ENCODE results near the gene PAFAH2. TPM values are rescaled to one million over a fixed set of nuclear protein-coding genes. Genes with fewer than 3 reads are reported as not detected.

PAFAH2 gene
- total and polyA plus RNA-seq, 7 experiments from 2014 or later, result 11.4 to 36.0 (median 19.5) TPM

GRCh38 chr1:26021647-26022403, 24.0 kb upstream of the PAFAH2 start, which contains the start of gene EXTL1:
EXTL1 (plus strand) TSS chr1:26021775; CDS start chr1:26022647, 872 bp downstream.
- ChIA-PET POLR2A (no interaction called here), CTCF (no interaction called here)
- intact Hi-C loops (cut with micrococcal nuclease), result no loop called here
- Mint-ChIP-seq H3K36me3 (no peaks in the 10 kb centered on the region), H3K27me3 (peaks cover 0 to 6% (median 0%) of the 10 kb centered on the region in 5 donors), H3K27ac (peak within 1 kb of the TSS in 1 of 9 donors; percentile 33), H3K9me3 (no peaks in the 10 kb centered on the region), H3K4me3 (no peak within 1 kb of the TSS), H3K4me1 (peaks cover 6 to 15% (median 10%) of the 10 kb centered on the region in 7 donors)
- Histone ChIP-seq H3K9me3 (ENCODE audit: control insufficient read depth in 2 of 3, low read length in 3 of 3) (no peaks in the 10 kb centered on the region), H3K27ac (ENCODE audit: low read depth, low read length) (no peak within 1 kb of the TSS), H3K4me3 (ENCODE audit: low read length) (no peak within 1 kb of the TSS), H3K4me1 (ENCODE audit: control insufficient read depth in 2 of 2, insufficient read depth in 2 of 2, low read length in 2 of 2) (peaks cover 0 to 1% of the 10 kb centered on the region in 2 donors), H3K27me3 (ENCODE audit: control insufficient read depth in 2 of 2, insufficient read depth in 2 of 2, low read length in 2 of 2) (no peaks in the 10 kb centered on the region), H3K36me3 (ENCODE audit: control insufficient read depth in 2 of 3, insufficient read depth in 3 of 3, low read length in 3 of 3) (no peaks in the 10 kb centered on the region)
- no peak for DNase-seq
- no peak for ATAC-seq

- Mint-ChIP-seq H3K27ac (peak overlapping the region in 1 of 9 donors; percentile 33), H3K4me3 (no peak overlapping the region), H3K27me3 (peaks cover 0 to 6% (median 0%) of the 10 kb centered on the region in 5 donors), H3K9me3 (no peaks in the 10 kb centered on the region), H3K36me3 (no peaks in the 10 kb centered on the region), H3K4me1 (peaks cover 9 to 20% (median 15%) of the 10 kb centered on the region in 7 donors)
- no peaks in the 10 kb centered on the region for H3K27me3 ChIP-seq (ENCODE audit: control insufficient read depth in 2 of 2, insufficient read depth in 2 of 2, low read length in 2 of 2)
- DNase-seq, result no peak
- peaks cover 0 to 6% of the 10 kb centered on the region in 2 donors for H3K4me1 ChIP-seq (ENCODE audit: control insufficient read depth in 2 of 2, insufficient read depth in 2 of 2, low read length in 2 of 2)
- POLR2A ChIA-PET, result no interaction called here
- CTCF ChIA-PET, result no interaction called here
- no peaks in the 10 kb centered on the region for H3K36me3 ChIP-seq (ENCODE audit: control insufficient read depth in 2 of 3, insufficient read depth in 3 of 3, low read length in 3 of 3)
- ATAC-seq, result no peak
- intact Hi-C loops (cut with micrococcal nuclease), result no loop called here
- H3K9me3 ChIP-seq (ENCODE audit: control insufficient read depth in 2 of 3, low read length in 3 of 3), result no peaks in the 10 kb centered on the region
- no peak overlapping the region for H3K4me3 ChIP-seq (ENCODE audit: low read length)
- H3K27ac ChIP-seq (ENCODE audit: low read depth, low read length), result no peak overlapping the region
Observed at GRCh38 chr1:26020941-26021646, 23.2 kb upstream of the PAFAH2 start.

- H3K4me3 ChIP-seq (ENCODE audit: low read length), result no peak overlapping the region
- no peak overlapping the region for H3K27ac ChIP-seq (ENCODE audit: low read depth, low read length)
- H3K4me1 Mint-ChIP-seq, result peaks cover 9 to 20% (median 15%) of the 10 kb centered on the region in 7 donors
- H3K9me3 Mint-ChIP-seq, result no peaks in the 10 kb centered on the region
- no peak overlapping the region for H3K27ac Mint-ChIP-seq
- H3K9me3 ChIP-seq (ENCODE audit: control insufficient read depth in 2 of 3, low read length in 3 of 3), result no peaks in the 10 kb centered on the region
- peaks cover 0 to 6% (median 0%) of the 10 kb centered on the region in 5 donors for H3K27me3 Mint-ChIP-seq
- peaks cover 0 to 6% of the 10 kb centered on the region in 2 donors for H3K4me1 ChIP-seq (ENCODE audit: control insufficient read depth in 2 of 2, insufficient read depth in 2 of 2, low read length in 2 of 2)
- H3K36me3 ChIP-seq (ENCODE audit: control insufficient read depth in 2 of 3, insufficient read depth in 3 of 3, low read length in 3 of 3), result no peaks in the 10 kb centered on the region
- DNase-seq, result no peak
- no peaks in the 10 kb centered on the region for H3K36me3 Mint-ChIP-seq
- CTCF ChIA-PET, result interaction anchor here (0.6 kb wide), 1 partner anchor 39 kb away, joined by 4 read pairs; no protein-coding TSS in a partner anchor
- no peak overlapping the region for H3K4me3 Mint-ChIP-seq
- ATAC-seq, result no peak
- intact Hi-C loops (cut with micrococcal nuclease), result no loop called here
- POLR2A ChIA-PET, result no interaction called here
- no peaks in the 10 kb centered on the region for H3K27me3 ChIP-seq (ENCODE audit: control insufficient read depth in 2 of 2, insufficient read depth in 2 of 2, low read length in 2 of 2)
Observed at GRCh38 chr1:26020330-26020768, 22.5 kb upstream of the PAFAH2 start.

GRCh38 chr1:26019641-26020315, 21.9 kb upstream of the PAFAH2 start:
- Mint-ChIP-seq H3K9me3 (no peaks in the 10 kb centered on the region), H3K27me3 (peaks cover 0 to 4% (median 0%) of the 10 kb centered on the region in 5 donors), H3K4me3 (no peak overlapping the region), H3K4me1 (peaks cover 9 to 20% (median 15%) of the 10 kb centered on the region in 7 donors), H3K36me3 (no peaks in the 10 kb centered on the region), H3K27ac (no peak overlapping the region)
- intact Hi-C loops (cut with micrococcal nuclease), result no loop called here
- ATAC-seq (no peak), DNase-seq (no peak)
- no peaks in the 10 kb centered on the region for H3K27me3 ChIP-seq (ENCODE audit: control insufficient read depth in 2 of 2, insufficient read depth in 2 of 2, low read length in 2 of 2)
- no peak overlapping the region for H3K27ac ChIP-seq (ENCODE audit: low read depth, low read length)
- no peaks in the 10 kb centered on the region for H3K36me3 ChIP-seq (ENCODE audit: control insufficient read depth in 2 of 3, insufficient read depth in 3 of 3, low read length in 3 of 3)
- POLR2A ChIA-PET, result no interaction called here
- CTCF ChIA-PET, result interaction anchor here (0.6 to 0.7 kb wide), 2 partner anchors 39 to 237 kb away, joined by 3 to 4 read pairs; no protein-coding TSS in a partner anchor
- H3K4me1 ChIP-seq (ENCODE audit: control insufficient read depth in 2 of 2, insufficient read depth in 2 of 2, low read length in 2 of 2), result peaks cover 0 to 6% of the 10 kb centered on the region in 2 donors
- no peak overlapping the region for H3K4me3 ChIP-seq (ENCODE audit: low read length)
- no peaks in the 10 kb centered on the region for H3K9me3 ChIP-seq (ENCODE audit: control insufficient read depth in 2 of 3, low read length in 3 of 3)

GRCh38 chr1:26017606-26018005, 19.7 kb upstream of the PAFAH2 start:
- H3K9me3 Mint-ChIP-seq, result no peaks in the 10 kb centered on the region

GRCh38 chr1:26016953-26017545, 19.2 kb upstream of the PAFAH2 start:
- H3K4me3 Mint-ChIP-seq, result no peak overlapping the region
- no peak overlapping the region for H3K27ac ChIP-seq (ENCODE audit: low read depth, low read length)
- peak; percentile 69 for ATAC-seq

More at GRCh38 chr1:26017606-26018005, 19.7 kb upstream of the PAFAH2 start:
- peaks cover 0 to 6% of the 10 kb centered on the region in 2 donors for H3K4me1 ChIP-seq (ENCODE audit: control insufficient read depth in 2 of 2, insufficient read depth in 2 of 2, low read length in 2 of 2)
- no peak overlapping the region for H3K4me3 ChIP-seq (ENCODE audit: low read length)
- intact Hi-C loops (cut with micrococcal nuclease), result no loop called here
- ChIA-PET POLR2A (interaction anchor here (0.6 kb wide), 1 partner anchor 20 kb away, joined by 3 read pairs; the partner anchor contains the start of gene PAFAH2), CTCF (no interaction called here)
- Mint-ChIP-seq H3K4me1 (peaks cover 9 to 20% (median 15%) of the 10 kb centered on the region in 7 donors), H3K36me3 (no peaks in the 10 kb centered on the region), H3K27me3 (peaks cover 0 to 6% (median 0%) of the 10 kb centered on the region in 5 donors), H3K27ac (peak overlapping the region in 2 of 9 donors; percentile 5 to 15), H3K4me3 (no peak overlapping the region)
- H3K27ac ChIP-seq (ENCODE audit: low read depth, low read length), result no peak overlapping the region
- DNase-seq, result no peak
- ATAC-seq, result no peak
- H3K36me3 ChIP-seq (ENCODE audit: control insufficient read depth in 2 of 3, insufficient read depth in 3 of 3, low read length in 3 of 3), result no peaks in the 10 kb centered on the region
- H3K9me3 ChIP-seq (ENCODE audit: control insufficient read depth in 2 of 3, low read length in 3 of 3), result no peaks in the 10 kb centered on the region
- H3K27me3 ChIP-seq (ENCODE audit: control insufficient read depth in 2 of 2, insufficient read depth in 2 of 2, low read length in 2 of 2), result no peaks in the 10 kb centered on the region

More at GRCh38 chr1:26016953-26017545, 19.2 kb upstream of the PAFAH2 start:
- Mint-ChIP-seq H3K27ac (peak overlapping the region in 4 of 9 donors; percentile 5 to 32 (median 12)), H3K9me3 (no peaks in the 10 kb centered on the region), H3K36me3 (no peaks in the 10 kb centered on the region), H3K27me3 (peaks cover 0 to 8% (median 0%) of the 10 kb centered on the region in 5 donors), H3K4me1 (peaks cover 9 to 20% (median 15%) of the 10 kb centered on the region in 7 donors)
- H3K36me3 ChIP-seq (ENCODE audit: control insufficient read depth in 2 of 3, insufficient read depth in 3 of 3, low read length in 3 of 3), result no peaks in the 10 kb centered on the region
- peak in 2 of 9 donors; percentile 28 to 38 for DNase-seq
- H3K27me3 ChIP-seq (ENCODE audit: control insufficient read depth in 2 of 2, insufficient read depth in 2 of 2, low read length in 2 of 2), result no peaks in the 10 kb centered on the region
- ChIA-PET POLR2A (interaction anchor here (0.7 kb wide), 1 partner anchor 112 kb away, joined by 3 read pairs; no protein-coding TSS in a partner anchor), CTCF (no interaction called here)
- H3K4me1 ChIP-seq (ENCODE audit: control insufficient read depth in 2 of 2, insufficient read depth in 2 of 2, low read length in 2 of 2), result peaks cover 0 to 6% of the 10 kb centered on the region in 2 donors
- intact Hi-C loops (cut with micrococcal nuclease), result no loop called here
- H3K9me3 ChIP-seq (ENCODE audit: control insufficient read depth in 2 of 3, low read length in 3 of 3), result no peaks in the 10 kb centered on the region
- H3K4me3 ChIP-seq (ENCODE audit: low read length), result no peak overlapping the region

All from naive thymus-derived CD4-positive, alpha-beta T cell (primary cell).